ENCODE results near the gene CDK14.
"Not testable (repeated sequence)": the region's sequence is repeated elsewhere in the genome, so short reads cannot be mapped to it uniquely, and the experiment has no call there.

CDK14 gene

DNA sequence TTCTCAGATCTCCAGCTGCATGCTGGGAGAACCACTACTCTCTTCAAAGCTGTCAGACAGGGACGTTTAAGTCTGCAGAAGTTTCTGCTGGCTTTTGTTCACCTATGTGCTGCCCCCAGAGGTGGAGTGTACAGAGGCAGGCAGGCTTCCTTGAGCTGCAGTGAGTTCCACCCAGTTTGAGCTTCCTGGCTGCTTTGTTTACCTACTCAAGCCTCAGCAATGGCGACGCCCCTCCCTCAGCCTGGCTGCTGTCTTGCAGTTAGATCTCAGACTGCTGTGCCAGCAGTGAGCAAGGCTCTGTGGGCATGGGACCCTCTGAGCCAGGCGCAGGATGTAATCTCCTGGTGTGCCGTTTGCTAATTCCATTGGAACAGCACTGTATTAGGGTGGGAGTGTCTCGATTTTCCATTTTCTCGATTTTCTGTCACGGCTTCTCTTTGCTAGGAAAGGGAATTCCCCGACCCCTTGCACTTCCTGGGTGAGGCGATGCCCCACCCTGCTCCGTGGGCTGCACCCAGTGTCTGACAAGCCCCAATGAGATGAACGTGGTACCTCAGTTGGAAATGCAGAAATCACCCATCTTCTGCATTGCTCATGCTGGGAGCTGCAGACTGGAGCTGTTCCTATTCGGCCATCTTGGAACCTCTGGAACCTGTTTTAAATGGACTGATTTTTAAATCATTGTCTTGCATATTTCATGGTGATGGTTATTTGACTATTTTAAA, 332.7 kb downstream of the CDK14 start:
- not testable (repeated sequence) for DNase-seq

DNA sequence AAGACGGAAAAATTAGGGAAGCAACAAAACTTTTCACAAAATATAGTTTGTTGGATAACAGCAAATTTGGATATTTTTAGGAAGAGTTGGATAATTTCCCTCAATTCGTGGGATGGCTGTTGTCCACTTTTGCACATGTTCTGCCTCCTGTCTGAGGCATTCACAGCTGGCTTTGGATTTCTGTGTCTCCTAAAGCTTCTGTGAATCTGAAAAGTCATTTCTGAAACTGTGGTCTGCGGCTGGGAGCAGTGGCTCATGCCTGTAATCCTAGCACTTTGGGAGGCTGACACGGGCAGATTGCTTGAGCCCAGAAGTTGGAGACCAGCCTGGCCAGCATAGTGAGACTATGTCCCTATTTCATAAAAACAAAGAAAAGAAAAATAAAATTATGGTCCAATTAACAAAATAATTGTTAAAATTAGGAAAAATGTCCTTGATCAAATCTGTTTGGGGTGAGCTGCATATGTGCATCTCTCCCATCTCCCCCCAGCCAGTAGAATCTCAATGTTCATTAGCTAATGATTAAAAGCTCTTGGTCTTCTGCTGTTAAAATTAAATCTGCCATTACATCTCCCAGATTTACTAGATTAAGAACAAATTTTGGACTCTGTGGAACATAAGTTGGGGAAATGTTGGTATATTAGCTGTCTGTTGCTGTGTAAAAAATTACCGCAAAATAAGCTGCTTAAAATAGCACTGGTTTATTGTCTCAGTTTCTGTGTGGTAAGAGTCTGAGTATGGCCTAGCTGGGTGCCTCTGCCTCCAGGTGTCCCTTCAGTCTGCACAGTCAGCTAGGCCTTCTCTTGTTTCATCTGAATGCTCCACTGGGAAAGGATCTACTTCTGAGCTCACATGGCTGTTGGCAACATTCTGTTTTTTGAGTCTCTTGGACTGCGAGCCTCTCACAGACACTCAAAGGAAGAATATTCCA, 336.1 kb downstream of the CDK14 start:
- no peak for DNase-seq

DNA sequence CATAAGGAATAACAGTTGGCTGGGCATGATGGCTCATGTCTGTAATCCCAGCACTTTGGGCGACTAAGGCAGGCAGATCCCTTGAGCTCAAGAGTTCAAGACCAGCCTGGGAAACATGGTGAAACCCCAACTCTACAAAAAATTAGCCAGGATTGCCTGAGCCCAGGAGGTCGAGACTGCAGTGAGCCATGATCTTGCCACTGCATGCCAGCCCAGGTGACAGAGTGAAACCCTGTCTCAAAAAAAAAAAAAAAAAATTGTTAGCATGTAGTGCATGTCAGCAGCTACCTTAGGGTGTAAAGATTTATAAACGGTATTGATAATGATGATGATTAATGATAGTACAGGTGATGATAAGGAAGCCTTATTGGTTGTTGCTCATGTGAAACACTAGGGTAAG, 336.9 kb downstream of the CDK14 start:
- DNase-seq: no peak

DNA sequence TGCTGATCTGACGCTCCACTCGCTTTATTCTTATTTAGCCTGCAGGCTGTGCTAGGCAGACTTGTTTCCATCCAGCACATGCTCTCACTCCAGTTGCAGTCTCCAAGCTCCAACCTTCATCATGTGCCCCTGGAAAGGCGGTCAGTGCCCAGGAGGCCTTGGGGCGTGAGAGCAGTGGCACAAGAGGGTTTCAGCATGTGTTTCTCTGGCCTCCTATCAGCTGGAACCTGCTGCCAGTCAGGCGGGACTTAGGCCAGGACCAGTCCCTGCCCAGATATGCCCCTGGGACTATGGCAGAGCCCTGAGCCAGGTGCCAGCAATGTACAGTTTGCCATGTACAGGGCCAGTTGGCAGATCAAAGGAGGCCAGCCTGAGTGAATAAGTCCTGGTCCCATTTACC, 337.9 kb downstream of the CDK14 start:
- DNase-seq: no peak

DNA sequence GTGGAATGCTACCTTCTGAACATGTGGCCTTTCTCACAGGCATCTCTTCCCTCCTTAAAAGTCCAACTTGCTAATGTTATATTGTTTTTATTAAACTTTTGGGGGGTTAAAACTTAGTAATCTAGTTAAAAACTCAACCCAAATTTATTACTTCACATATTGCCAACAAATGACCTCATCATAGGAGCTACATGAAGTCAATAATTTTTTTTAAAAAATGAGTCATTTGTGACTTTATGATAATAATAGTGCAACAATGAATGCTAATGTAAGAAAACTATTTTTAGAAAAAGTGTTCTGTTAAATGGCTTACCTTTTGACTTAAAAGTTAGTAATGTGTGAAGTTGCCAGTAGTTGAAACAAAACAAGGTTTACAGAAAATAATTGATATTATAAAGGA, 342.2 kb downstream of the CDK14 start:
- DNase-seq: no peak

DNA sequence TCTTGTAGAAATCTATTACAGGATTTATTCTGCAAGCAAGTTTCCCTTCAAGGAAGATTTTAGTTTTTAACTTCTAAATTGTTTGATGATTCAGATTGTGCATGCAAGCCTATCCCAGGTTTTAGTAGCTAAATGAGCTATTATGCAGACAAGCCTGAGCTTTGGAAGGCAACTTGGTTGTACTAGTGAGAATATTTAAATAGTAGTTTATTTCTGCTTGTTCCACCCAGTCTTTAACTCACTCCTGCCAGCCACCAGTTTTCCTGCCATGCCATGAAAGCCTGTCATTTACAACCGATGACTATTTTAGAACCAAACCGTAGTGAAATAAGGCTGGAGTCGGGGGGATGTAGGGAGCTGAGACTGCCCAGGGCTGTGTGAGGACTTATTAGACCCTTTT, 343.5 kb downstream of the CDK14 start:
- DNase-seq: no peak

DNA sequence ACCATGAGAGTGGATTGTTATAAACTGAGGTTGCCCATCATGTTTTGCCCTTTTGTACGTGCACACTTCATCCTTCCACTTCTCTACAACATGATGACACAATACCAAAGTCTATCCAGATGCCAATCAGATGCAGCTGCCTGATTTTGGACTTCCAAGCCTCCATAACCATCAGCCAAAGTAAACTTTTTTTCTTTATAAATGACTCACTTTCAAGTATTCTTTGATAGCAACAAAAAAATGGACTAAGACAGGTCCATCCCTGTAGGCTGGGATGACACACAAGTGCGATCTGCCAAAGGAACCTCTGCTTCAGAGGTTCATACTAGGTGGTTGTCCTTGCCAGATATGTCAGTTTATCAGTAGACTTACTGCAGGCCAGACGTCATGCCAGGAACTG, 347.9 kb downstream of the CDK14 start:
- no peak for DNase-seq

DNA sequence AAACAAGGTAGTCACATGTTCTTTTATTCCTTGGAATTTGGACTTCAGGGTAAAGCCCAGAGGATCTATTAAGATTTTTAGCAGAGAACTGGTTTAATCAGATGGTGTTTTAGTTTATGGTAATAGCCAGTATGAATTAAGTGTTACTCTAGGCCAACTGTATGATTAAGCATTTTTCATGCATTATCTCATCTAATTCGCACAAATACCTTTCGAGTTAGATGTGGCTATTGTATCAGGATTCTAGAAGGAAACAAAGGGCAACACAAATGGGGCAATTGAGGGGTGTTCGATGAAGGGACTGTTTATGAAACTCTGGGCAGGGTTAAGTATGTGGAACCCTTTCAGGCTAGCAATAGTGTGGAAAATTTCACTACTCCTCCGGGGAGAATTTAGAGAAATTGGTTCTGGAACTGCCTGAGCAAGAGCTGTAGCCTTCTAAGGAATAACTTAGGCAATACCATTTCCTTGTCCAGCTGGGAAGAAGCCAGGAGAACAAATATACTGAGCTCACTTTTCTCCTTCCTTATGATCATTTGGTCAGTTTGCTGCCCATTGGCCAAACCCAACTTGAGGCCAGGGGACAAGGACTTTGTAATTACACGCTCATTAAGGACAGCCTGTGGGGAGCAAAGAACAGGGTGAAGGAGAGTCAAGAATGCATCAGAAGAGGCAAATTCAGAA, 349.1 kb downstream of the CDK14 start:
- no peak for DNase-seq

DNA sequence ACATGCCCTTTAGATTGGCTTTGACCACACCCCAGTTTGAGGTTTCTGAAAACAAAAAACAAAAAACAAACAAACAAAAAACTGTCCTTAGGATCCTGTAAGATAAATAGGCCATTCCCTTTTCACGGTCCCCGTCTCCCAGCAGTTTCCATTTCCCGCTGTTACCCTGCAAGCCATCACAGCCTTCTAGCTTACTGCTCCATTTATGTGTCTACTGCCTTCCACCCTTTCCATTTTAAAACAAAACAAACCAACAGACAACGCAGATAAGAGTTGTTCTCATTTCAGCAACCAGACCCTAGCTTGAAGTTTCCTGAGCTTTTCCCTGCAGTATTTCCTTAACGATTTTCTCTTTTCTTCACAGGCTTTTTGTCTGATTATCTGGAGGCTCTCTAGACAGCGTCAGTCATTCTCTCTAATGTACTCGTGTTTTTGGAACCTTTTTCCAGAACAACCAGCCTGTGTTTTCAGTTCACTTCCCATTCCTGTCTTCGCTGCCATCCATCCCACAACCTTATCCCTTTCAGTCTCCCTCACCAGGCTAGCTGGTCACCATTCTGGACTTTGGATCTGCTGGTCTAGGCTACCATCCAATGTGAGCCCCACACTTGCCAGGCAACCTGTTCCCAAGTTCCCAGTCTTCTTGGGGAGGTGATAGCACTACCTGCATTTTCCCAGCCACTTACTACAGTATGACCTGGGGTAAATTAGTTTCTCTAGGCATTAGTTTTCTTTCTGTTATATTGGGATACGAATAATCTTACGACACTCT, 350.8 kb downstream of the CDK14 start:
- DNase-seq: no peak

DNA sequence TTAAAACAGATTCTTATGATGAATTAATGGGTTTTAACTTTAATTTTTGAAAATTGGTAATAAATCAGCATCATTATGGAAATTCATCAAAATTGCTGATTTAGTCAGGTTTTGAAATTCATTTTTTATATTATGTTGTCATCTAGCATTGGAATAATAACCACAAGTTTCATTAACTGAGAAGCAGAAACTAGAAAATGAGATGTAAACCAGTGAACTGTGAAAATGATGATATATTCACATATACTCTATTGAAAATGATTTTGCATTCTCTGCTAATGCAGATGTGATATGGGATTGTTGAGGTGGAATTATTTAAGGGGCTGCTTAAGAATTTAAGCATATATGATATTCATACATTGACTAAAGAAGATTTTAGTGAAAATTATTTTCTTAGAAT, 352.0 kb downstream of the CDK14 start:
- no peak for DNase-seq

DNA sequence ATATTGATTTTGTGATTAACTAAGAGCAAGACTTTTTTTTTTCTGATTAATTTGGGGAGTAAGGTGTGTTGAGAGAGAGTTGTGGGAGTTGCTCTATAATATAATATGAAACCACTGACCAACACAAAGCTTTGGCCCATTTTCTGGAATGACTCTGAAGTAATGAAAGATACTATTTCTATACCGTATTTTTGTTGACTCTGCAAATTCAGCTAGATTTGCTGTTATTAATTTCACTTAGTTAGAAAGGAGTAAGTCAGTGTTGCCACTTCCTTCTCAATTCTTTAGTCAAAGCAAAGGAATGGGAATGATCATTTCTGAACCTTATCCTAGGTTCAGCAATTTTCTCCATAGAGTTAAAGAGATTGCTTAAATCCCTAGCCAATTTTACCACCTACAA, 355.1 kb downstream of the CDK14 start:
- DNase-seq: no peak

DNA sequence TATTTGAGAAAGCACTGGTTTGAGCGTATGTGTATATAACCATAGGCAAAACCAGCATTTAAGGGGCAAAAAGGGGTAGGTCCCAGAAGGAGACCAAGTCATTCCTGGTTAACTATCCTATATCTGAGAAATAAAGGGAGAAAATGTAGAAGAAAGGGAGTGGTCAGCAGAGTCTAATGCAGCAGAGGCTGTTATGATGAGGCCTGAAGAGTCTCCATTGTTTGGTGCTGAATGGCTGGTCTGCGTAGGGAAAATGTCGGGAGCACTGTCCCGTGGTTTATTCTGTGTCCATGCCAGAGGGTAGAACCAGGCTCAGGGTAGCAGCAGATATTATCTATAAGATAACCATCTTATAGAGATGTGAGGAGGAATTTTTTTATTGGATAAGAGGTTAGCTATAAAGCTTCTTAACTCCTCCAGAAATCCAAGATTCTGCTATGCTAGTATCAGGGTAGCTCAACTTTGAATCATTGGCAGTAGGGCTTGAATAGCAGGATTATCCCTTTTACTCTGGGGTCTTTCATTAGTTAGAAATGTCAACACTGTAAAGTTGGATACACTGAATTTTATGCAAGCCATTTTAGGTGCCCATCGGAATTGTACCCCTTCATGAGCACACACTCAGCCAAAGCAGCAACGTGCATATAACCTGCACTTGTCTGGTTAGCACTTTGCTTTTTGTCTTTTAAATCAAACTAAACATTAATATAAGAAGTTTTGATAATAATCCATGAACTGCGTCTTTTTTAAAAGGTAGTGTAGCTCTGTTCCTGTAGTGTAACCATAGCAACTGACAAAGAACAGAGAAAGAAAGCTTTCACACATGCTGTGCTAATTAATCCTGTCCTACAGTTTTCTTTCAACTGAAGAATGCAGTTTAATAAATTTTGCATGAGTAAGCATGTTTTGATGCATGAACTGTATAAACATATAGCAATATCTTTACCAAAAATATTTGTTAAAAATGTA, 356.1 kb downstream of the CDK14 start:
- DNase-seq: no peak

DNA sequence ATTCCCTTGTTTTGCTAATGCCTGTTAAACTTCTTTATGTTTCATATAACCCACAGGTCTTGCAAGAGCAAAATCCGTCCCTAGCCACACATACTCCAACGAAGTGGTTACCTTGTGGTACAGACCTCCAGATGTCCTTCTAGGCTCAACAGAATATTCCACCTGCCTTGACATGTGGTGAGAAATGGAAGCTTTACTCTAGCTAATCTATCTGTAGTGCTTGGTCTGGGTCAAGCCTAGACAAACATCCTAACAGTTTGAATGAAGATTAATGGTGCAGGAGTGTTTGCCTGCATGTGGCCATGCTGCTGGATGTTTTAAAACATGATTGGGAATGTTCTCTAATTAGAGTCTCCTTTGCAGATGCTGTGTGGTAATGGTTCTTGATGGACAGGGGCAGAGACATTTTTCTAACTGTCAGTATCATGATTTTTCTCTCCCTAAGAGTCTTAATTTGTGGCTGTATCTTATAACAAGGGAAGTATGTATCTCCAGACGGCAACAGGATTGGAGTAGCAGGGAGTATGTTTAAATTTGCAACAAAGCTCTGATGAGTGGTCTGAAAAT, 359.6 kb downstream of the CDK14 start:
- no peak for DNase-seq

DNA sequence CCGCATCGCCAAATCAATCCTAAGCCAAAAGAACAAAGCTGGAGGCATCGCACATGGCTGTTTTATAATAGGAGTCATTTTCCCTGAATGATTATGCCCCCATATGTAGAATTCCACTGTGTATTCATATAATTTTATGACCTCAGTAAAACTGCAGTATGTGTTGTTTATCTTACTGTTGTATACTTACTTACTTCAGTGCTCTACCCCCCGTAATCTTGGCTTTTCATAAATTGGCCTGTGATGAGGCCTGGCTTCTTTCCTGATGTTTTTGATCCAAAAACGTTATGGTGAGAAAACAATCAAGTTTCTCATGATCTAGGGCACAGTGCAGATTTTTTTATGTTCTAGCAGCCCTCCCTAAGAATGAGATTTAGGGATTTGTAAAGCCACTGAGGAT, 361.8 kb downstream of the CDK14 start:
- DNase-seq: no peak

DNA sequence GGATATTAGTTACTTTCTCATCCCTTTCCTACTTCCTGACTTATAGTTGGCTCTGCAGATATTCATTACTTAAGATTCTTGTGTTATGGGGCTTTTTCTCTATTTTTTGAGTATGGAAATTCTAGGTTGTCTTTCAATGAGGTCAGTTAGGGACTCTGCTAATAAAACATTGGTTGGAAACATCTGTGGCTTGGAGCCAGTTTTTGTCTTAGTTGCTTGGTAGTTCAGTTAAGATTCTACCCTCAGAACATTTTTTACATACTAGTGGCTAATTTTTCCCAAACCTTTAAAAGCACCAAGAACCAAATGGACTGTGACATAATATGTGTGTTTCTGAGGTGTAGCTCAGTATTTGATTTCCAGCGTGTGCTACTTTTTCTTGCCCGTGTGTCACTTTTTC, 362.5 kb downstream of the CDK14 start:
- no peak for DNase-seq

DNA sequence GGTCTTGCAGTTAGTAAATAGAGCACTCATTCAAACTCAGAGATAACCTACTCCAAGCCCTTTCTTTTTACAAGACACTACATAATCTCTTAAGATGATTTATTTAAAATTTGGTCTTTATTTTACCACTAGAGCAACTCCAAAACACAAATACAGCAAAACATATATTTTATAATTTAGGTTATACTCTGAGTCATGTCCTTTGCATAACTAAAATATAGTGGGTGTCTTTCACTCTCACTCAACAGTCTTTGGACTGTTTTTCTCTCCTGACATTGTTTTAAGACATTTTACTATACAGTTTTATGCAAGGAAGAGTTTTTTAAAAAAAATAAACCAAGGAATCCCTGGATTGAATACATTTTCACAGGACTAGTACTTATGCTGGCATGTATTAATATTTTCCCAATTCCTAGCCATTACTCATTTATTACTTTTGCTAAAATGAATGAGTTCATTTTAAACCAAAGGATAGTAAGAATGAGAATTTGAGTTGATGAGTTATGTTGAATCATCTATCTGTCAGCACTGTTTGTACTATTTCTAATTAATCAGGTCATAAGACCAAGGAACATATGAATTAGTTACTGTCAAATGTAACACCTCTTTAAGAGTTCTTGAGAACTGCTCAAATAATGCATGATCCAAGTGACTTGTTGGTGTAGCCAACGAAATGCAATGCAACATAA, 365.1 kb downstream of the CDK14 start:
- no peak for DNase-seq

DNA sequence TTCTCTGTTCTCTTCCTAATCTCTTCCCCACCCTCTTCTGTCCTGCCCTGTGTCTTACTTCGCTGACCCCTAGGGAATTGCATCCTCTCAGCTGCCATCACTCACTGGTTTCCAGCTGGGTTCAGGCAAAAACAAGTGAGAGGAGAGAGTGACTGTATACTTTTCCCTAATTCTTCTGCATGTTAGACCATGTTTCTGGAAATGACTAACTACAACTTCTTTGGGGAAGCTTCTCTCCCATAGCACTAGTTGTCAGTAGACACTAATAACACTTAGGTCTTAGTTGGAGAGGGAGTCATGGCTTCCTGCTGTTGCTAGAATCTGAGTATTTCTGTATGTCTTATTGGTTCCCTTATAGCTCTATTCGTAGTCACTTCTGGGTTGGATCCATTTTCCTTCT, 369.1 kb downstream of the CDK14 start:
- DNase-seq: no peak

DNA sequence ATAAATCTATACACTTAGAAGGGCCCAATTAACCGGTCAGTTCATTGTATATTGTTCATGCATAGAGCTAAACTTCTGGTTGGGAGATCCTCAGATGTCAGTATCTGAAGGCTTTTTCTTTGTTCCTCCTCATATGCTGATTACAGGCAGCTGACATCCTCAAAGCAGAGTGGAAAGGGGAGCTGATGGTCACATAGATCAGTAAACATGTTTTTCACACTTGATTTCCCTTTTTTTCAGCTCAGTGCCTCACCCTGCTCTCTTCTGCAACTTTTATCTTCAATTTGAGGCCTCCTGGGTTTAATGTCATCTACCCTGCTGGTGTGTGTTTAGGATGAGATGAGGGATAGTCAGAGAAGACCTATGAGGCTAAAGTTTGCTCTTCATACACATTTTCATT, 370.2 kb downstream of the CDK14 start:
- DNase-seq: no peak

DNA sequence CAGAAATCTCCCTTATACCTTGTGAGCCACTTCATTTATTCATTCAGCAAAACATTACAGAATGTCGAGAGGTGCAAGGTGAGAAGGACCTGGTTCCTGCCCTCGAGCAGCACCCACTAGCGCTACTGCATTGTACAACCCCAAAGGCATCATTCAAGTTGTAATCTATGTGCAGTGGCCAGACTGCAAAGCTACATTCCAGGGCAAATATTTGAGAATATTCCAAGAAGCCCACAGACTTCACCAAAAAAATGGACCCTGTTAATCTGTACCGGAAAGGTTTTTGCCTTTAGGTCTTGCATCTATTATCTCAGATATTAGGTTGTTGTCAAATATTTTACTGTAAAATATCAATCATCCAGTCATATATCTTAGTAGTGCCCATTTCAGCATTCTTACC, 372.8 kb downstream of the CDK14 start:
- no peak for DNase-seq

DNA sequence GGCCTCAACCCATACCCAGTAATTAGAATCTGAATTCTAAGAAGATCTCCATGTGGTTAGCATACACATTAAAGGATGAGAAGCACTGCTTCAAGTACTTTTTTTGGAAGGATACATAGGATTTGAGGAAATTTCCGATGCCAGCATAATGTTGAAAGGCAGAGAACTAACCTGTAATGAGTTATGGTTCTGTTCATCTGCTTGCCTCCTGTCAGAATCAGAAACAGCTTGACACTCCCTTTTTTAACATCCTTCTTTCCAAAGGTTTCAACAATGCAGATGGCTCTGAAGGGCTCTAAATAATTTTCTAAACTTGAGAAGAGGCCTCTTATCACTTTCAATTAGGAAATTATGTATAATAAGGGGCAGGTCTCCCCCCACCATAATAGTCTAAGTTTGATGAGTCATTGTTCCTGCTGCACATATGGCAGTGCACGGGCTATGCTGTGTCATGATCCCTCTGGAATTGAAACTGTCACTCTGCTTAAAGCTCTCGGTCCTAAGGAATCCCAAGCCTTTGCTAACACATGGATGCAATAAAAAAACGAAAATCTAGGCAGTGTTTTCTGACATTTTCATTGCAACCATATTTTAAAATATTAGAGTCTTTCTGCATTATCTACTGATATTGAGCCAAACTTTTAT, 376.9 kb downstream of the CDK14 start:
- no peak for DNase-seq
